Epithelial cell of prostate (primary cell): ENCODE measurements around the gene OSBP2.

ENCODE experiments used
- DNase-seq: peaks from one replicate; pipeline ENCODE4 v3.0.0-alpha.2; 2011; ENCODE audit warnings: low read depth, low spot score
- H3K27ac ChIP-seq: fragments of 450-650 bp; 2 replicates; pipeline ENCODE4 v1.5.1; 2017; ENCODE audit warnings: mild to moderate bottlenecking

OSBP2 gene

GRCh38 chr22:30947816-30948454 lies 253.3 kb downstream of the OSBP2 start:
- H3K27ac ChIP-seq = peak overlapping the region; percentile 69
- no peak for DNase-seq

GRCh38 chr22:30948930-30949342 lies 254.3 kb downstream of the OSBP2 start:
- H3K27ac ChIP-seq = no peak overlapping the region
- DNase-seq = no peak

GRCh38 chr22:30949934-30950660 lies 255.4 kb downstream of the OSBP2 start:
- H3K27ac ChIP-seq = no peak overlapping the region
- DNase-seq = no peak

- DNase-seq = no peak
- no peak overlapping the region for H3K27ac ChIP-seq
Observed at GRCh38 chr22:30953206-30953605, 258.5 kb downstream of the OSBP2 start.

- DNase-seq = no peak
- H3K27ac ChIP-seq = no peak overlapping the region
Observed at GRCh38 chr22:30955153-30955552, 260.5 kb downstream of the OSBP2 start.
